IMR-90 (cell line): ENCODE data around the gene EFNA5. TPM values are rescaled to one million over a fixed set of nuclear protein-coding genes. Genes with fewer than 3 reads are reported as not detected.

Experiments
- ATAC-seq: fragments of 200-7000 bp; cut with Tn5 transposase; 2 replicates; pipeline ENCODE4 v1.9.1; 2020; ENCODE audit warnings: low read depth, mild to moderate bottlenecking, moderate library complexity
- BruUV-seq: library from RNA; stranded (reverse); fragments of 400-500 nt; replicated peaks from 2 replicates; lab custom pipeline; 2021; lab: Mats Ljungman, UMichigan
- CTCF ChIA-PET: fragments of 300-600 bp; formaldehyde crosslinking; extraction: SDS; loops from one replicate; lab custom pipeline; 2021; ENCODE audit warnings: antibody characterized with exemption; lab: Yijun Ruan, JAX
- POLR2A ChIA-PET: fragments of 300-600 bp; sonication (Branson Sonifier 250); formaldehyde crosslinking; loops from one replicate; lab custom pipeline; 2022; ENCODE audit warnings: antibody characterized with exemption; ENCODE audit not compliant: unreplicated experiment; lab: Charles Lee
- DNase-seq: peaks from one replicate; pipeline ENCODE4 v3.0.0; 2013
- H2AFZ ChIP-seq: replicated peaks from 2 replicates; pipeline ENCODE3; 2013; ENCODE audit warnings: low read length, mild to moderate bottlenecking; ENCODE audit not compliant: poor library complexity
- H2AK5ac ChIP-seq: 2 replicates; pipeline ENCODE4 v1.6.1; 2013; ENCODE audit warnings: low read depth, low read length, inconsistent platforms
- H2AK9ac ChIP-seq: replicated peaks from 2 replicates; pipeline ENCODE3; 2013; ENCODE audit warnings: mild to moderate bottlenecking, low read depth, low read length, moderate library complexity; ENCODE audit not compliant: poor library complexity
- H2BK120ac ChIP-seq: 2 replicates; pipeline ENCODE4 v1.6.1; 2013; ENCODE audit warnings: low read depth, low read length, inconsistent platforms
- H2BK15ac ChIP-seq: 3 replicates; pipeline ENCODE4 v1.6.1; 2013; ENCODE audit warnings: low read depth, low read length, inconsistent platforms
- H2BK20ac ChIP-seq: 2 replicates; pipeline ENCODE4 v1.6.1; 2013; ENCODE audit warnings: low read depth, mild to moderate bottlenecking, inconsistent platforms, low read length, moderate library complexity
- H2BK5ac ChIP-seq: 2 replicates; pipeline ENCODE4 v1.6.1; 2013; ENCODE audit warnings: mild to moderate bottlenecking, low read depth, low read length, inconsistent platforms; ENCODE audit not compliant: poor library complexity, severe bottlenecking
- H3K14ac ChIP-seq: replicated peaks from 2 replicates; pipeline ENCODE4 v1.6.1; 2013; ENCODE audit warnings: low read depth, low read length, inconsistent platforms
- H3K18ac ChIP-seq: 2 replicates; pipeline ENCODE4 v1.6.1; 2013; ENCODE audit warnings: low read depth, low read length, control low read depth
- H3K23ac ChIP-seq: 2 replicates; pipeline ENCODE4 v1.6.1; 2013; ENCODE audit warnings: low read depth, low read length, inconsistent platforms
- H3K27ac ChIP-seq: 2 replicates; pipeline ENCODE4 v1.5.1; 2013; ENCODE audit warnings: mild to moderate bottlenecking, control low read depth, low read length; ENCODE audit not compliant: insufficient read depth
- H3K27me3 ChIP-seq: 2 replicates; pipeline ENCODE4 v1.6.1; 2013; ENCODE audit warnings: low read length; ENCODE audit not compliant: control insufficient read depth, insufficient read depth
- H3K36me3 ChIP-seq: 2 replicates; pipeline ENCODE4 v1.6.1; 2013; ENCODE audit warnings: low read length, mixed read lengths; ENCODE audit not compliant: control insufficient read depth, insufficient read depth
- H3K4ac ChIP-seq: 2 replicates; pipeline ENCODE4 v1.6.1; 2013; ENCODE audit warnings: low read depth, low read length, inconsistent platforms
- H3K4me1 ChIP-seq: 2 replicates; pipeline ENCODE4 v1.6.1; 2013; ENCODE audit warnings: low read length, mixed read lengths; ENCODE audit not compliant: control insufficient read depth, insufficient read depth
- H3K4me2 ChIP-seq: 2 replicates; pipeline ENCODE4 v1.6.1; 2013; ENCODE audit warnings: low read depth, mild to moderate bottlenecking, control low read depth, low read length, moderate library complexity
- H3K4me3 ChIP-seq: 2 replicates; pipeline ENCODE4 v1.5.1; 2013; ENCODE audit warnings: low read depth, mild to moderate bottlenecking, control low read depth, low read length, moderate library complexity; ENCODE audit not compliant: insufficient read depth
- H3K56ac ChIP-seq: 2 replicates; pipeline ENCODE4 v1.6.1; 2013; ENCODE audit warnings: low read length, inconsistent platforms; ENCODE audit not compliant: insufficient read depth; ENCODE audit errors: extremely low read depth
- H3K79me1 ChIP-seq, 2 experiments: 2 replicates each; pipeline ENCODE4 v1.6.1; 2013; ENCODE audit warnings: low read length in 2 of 2, inconsistent platforms in 1 of 2, low read depth in 1 of 2
- H3K9ac ChIP-seq: 2 replicates; pipeline ENCODE4 v1.6.1; 2013; ENCODE audit warnings: low read depth, low read length, control low read depth
- H3K9me1 ChIP-seq: 2 replicates; pipeline ENCODE4 v1.6.1; 2013; ENCODE audit warnings: low read length, inconsistent platforms; ENCODE audit not compliant: insufficient read depth
- H3K9me3 ChIP-seq: 2 replicates; pipeline ENCODE4 v1.6.1; 2013; ENCODE audit warnings: low read length; ENCODE audit not compliant: control insufficient read depth, insufficient read depth
- H4K20me1 ChIP-seq: 2 replicates; pipeline ENCODE4 v1.6.1; 2013; ENCODE audit warnings: low read length, inconsistent platforms; ENCODE audit not compliant: insufficient read depth
- H4K5ac ChIP-seq: 2 replicates; pipeline ENCODE4 v1.6.1; 2013; ENCODE audit warnings: mild to moderate bottlenecking, low read depth, low read length, control low read depth
- H4K8ac ChIP-seq, 2 experiments: 2 replicates each; pipeline ENCODE4 v1.6.1; 2013; ENCODE audit warnings: low read depth in 2 of 2, low read length in 2 of 2, control low read depth in 1 of 2, inconsistent platforms in 1 of 2
- H4K91ac ChIP-seq: 2 replicates; pipeline ENCODE4 v1.6.1; 2013; ENCODE audit warnings: low read depth, low read length, inconsistent platforms; ENCODE audit not compliant: insufficient read depth
- BHLHE40 ChIP-seq: fragments of 150-350 bp; IDR thresholded peaks from 2 replicates; pipeline ENCODE4 v1.6.1; 2016; ENCODE audit warnings: mild to moderate bottlenecking, low read depth, low read length
- CEBPB ChIP-seq: IDR thresholded peaks from 2 replicates; pipeline ENCODE4 v1.6.1; 2012; ENCODE audit warnings: low read depth, low read length, improper control_type of control experiment
- CHD1 ChIP-seq: IDR thresholded peaks from 2 replicates; pipeline ENCODE4 v1.6.1; 2012; ENCODE audit warnings: low read depth, low read length, improper control_type of control experiment
- FOS ChIP-seq: fragments of 150-350 bp; IDR thresholded peaks from 2 replicates; pipeline ENCODE4 v1.6.1; 2016; ENCODE audit warnings: low read depth, low read length
- MAFK ChIP-seq: IDR thresholded peaks from 2 replicates; pipeline ENCODE4 v1.6.1; 2012; ENCODE audit warnings: low read depth, low read length, improper control_type of control experiment
- MXI1 ChIP-seq: IDR thresholded peaks from 2 replicates; pipeline ENCODE4 v1.6.1; 2012; ENCODE audit warnings: low read depth, mild to moderate bottlenecking, low read length, moderate library complexity, borderline replicate concordance
- NFE2L2 ChIP-seq: fragments of 150-350 bp; IDR thresholded peaks from 2 replicates; pipeline ENCODE4 v1.6.1; 2016; ENCODE audit warnings: low read depth, mild to moderate bottlenecking, low read length
- RAD21 ChIP-seq: IDR thresholded peaks from 2 replicates; pipeline ENCODE4 v1.6.1; 2012; ENCODE audit warnings: low read length, improper control_type of control experiment
- RCOR1 ChIP-seq: IDR thresholded peaks from 2 replicates; pipeline ENCODE4 v1.6.1; 2012; ENCODE audit warnings: mild to moderate bottlenecking, low read length, improper control_type of control experiment; ENCODE audit not compliant: insufficient replicate concordance
- RFX5 ChIP-seq: IDR thresholded peaks from 2 replicates; pipeline ENCODE4 v1.8.0; 2012; ENCODE audit warnings: low read depth, mild to moderate bottlenecking, low read length, moderate library complexity
- SMC3 ChIP-seq: fragments of 150-350 bp; IDR thresholded peaks from 2 replicates; pipeline ENCODE4 v1.6.1; 2016; ENCODE audit warnings: low read depth, mild to moderate bottlenecking, antibody characterized with exemption, low read length, moderate library complexity
- WGBS, 2 experiments: methylation state at CpG; one replicate each; pipeline versions ENCODE4 v1.1.5 to v1.1.7; 2013; ENCODE audit warnings: missing lambda C conversion rate in 2 of 2; ENCODE audit not compliant: insufficient read length in 1 of 2; ENCODE audit errors: extremely low coverage in 2 of 2; 5-methylcytosine and 5-hydroxymethylcytosine counted together
- dilution Hi-C: fragments of 300-500 bp; cut with HindIII; formaldehyde crosslinking; loops from one replicate; pipeline ENCODE4 v1.14.3; 2018; ENCODE audit warnings: low sequenced_read_pairs; ENCODE audit not compliant: unreplicated experiment
- in situ Hi-C: fragments of 300-500 bp; cut with MboI; formaldehyde crosslinking; loops from 3 replicates; pipeline ENCODE4 v1.14.3; 2019; ENCODE audit warnings: low sequenced_read_pairs, inconsistent platforms, mixed read lengths
- intact Hi-C: fragments of 100-400 bp; cut with micrococcal nuclease; formaldehyde crosslinking; loops from 2 replicates; pipeline ENCODE4 v1.10.0; 2022
- polyA plus RNA-seq, 3 experiments: library from polyadenylated mRNA; depleted of rRNA; stranded (reverse); fragments of >200 nt; gene quantifications; 2 replicates each; pipeline ENCODE4 v1.2.3, GENCODE V29; 2012; ENCODE audit warnings: low replicate concordance in 1 of 3
- total RNA-seq: library from RNA; depleted of rRNA; stranded (reverse); fragments of >200 nt; gene quantifications from 2 replicates; pipeline ENCODE4 v1.2.3, GENCODE V29; 2012
- TF ChIP-seq, protein P1 (sequence below): fragments of 150-350 bp; IDR thresholded peaks from 2 replicates; pipeline ENCODE4 v1.6.1; 2017; ENCODE audit warnings: mild to moderate bottlenecking, antibody characterized with exemption, low read length, low read depth
- TF ChIP-seq, protein P2 (sequence below): conservative IDR thresholded peaks from 2 replicates; pipeline ENCODE4 v1.5.1; 2012; ENCODE audit warnings: mild to moderate bottlenecking, low read depth, low read length, improper control_type of control experiment

The EFNA5 gene
- total and polyA plus RNA-seq, 2 of the 4 experiments (the other 2 are of a cell fraction) = 1.5 to 1.6 TPM

DNA sequence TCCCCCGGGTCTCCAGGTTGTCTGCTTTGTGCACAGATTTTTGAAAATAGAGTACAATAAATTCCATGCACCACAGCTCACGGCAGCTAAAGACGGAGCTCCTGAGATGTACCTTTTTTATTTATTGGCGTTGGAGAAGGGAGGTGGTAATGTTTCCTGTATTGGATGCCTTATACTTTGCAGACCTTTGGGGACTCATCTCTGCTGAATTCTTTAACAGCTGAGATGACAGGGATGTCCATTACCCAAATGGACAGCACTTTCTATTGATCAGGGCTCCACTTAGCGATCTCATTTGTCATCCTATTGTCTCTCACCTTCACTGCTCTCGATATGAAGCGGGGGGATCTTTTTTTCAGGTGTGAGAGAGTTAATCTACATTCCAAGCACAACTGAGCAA, 137.8 kb downstream of the EFNA5 start:
- Histone ChIP-seq H3K9me3 (no peaks in the 10 kb centered on the region), H3K27me3 (no peaks in the 10 kb centered on the region), H2BK120ac (no peak overlapping the region), H3K27ac (no peak overlapping the region), H3K4me3 (no peak overlapping the region), H3K4me1 (no peaks in the 10 kb centered on the region), H3K36me3 (no peaks in the 10 kb centered on the region), H3K9ac (no peak overlapping the region), H2AK9ac (no peak overlapping the region), H3K4ac (no peak overlapping the region), H4K5ac (no peak overlapping the region), H3K9me1 (peaks cover 2% of the 10 kb centered on the region; the same call in 1 of the 2 replicates), H3K4me2 (no peak overlapping the region), H4K8ac (no peak overlapping the region), H3K56ac (no peak overlapping the region), H2BK15ac (no peak overlapping the region), H2BK20ac (no peak overlapping the region), H2AFZ (no peak overlapping the region), H3K18ac (no peak overlapping the region), H3K79me1 (0 out of 4 replicates have a peak, but pooled peaks cover 0 to under 1% of the 10 kb centered on the region in 2 experiments), H4K20me1 (no peaks in the 10 kb centered on the region), H2BK5ac (no peak overlapping the region), H2AK5ac (no peak overlapping the region), H3K14ac (no peak overlapping the region), H4K91ac (no peak overlapping the region), H3K23ac (no peak overlapping the region)
- ChIA-PET CTCF (no interaction called here), POLR2A (no interaction called here)
- TF ChIP-seq CEBPB (no peak), RFX5 (no peak), CHD1 (no peak), RAD21 (no peak), BHLHE40 (no peak), MXI1 (no peak), SMC3 (no peak), RCOR1 (no peak), NFE2L2 (no peak), MAFK (no peak), FOS (no peak)
- TF ChIP-seq, protein P1, sequence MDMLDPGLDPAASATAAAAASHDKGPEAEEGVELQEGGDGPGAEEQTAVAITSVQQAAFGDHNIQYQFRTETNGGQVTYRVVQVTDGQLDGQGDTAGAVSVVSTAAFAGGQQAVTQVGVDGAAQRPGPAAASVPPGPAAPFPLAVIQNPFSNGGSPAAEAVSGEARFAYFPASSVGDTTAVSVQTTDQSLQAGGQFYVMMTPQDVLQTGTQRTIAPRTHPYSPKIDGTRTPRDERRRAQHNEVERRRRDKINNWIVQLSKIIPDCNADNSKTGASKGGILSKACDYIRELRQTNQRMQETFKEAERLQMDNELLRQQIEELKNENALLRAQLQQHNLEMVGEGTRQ = no peak
- TF ChIP-seq, protein P2, sequence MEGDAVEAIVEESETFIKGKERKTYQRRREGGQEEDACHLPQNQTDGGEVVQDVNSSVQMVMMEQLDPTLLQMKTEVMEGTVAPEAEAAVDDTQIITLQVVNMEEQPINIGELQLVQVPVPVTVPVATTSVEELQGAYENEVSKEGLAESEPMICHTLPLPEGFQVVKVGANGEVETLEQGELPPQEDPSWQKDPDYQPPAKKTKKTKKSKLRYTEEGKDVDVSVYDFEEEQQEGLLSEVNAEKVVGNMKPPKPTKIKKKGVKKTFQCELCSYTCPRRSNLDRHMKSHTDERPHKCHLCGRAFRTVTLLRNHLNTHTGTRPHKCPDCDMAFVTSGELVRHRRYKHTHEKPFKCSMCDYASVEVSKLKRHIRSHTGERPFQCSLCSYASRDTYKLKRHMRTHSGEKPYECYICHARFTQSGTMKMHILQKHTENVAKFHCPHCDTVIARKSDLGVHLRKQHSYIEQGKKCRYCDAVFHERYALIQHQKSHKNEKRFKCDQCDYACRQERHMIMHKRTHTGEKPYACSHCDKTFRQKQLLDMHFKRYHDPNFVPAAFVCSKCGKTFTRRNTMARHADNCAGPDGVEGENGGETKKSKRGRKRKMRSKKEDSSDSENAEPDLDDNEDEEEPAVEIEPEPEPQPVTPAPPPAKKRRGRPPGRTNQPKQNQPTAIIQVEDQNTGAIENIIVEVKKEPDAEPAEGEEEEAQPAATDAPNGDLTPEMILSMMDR = no peak
- dilution Hi-C loops = no loop called here
- intact Hi-C loops = no loop called here
- in situ Hi-C loops = no loop called here
- DNase-seq = no peak
- BruUV-seq = no TSS peak
- no peak for ATAC-seq
- no CpG with 5 or more reads among the region's 7 CpGs for WGBS, 2 experiments
